Activated CD4-positive, alpha-beta T cell treated with anti-CD3 and anti-CD28 coated beads for 48 hours (primary cell): ENCODE data around the gene CEACAM5.
A peak's percentile ranks its signal among the peaks of the same experiment; 100 is the strongest.
"Not testable (repeated sequence)": the region's sequence is repeated elsewhere in the genome, so short reads cannot be mapped to it uniquely, and the experiment has no call there.

Experiments used
- DNase-seq: peaks from one replicate; pipeline ENCODE4 v3.0.0-alpha.2; 2020

CEACAM5 gene

GRCh38 chr19:41740415-41741243, 32.2 kb downstream of the CEACAM5 start:
- DNase-seq, result peak; percentile 36

DNA sequence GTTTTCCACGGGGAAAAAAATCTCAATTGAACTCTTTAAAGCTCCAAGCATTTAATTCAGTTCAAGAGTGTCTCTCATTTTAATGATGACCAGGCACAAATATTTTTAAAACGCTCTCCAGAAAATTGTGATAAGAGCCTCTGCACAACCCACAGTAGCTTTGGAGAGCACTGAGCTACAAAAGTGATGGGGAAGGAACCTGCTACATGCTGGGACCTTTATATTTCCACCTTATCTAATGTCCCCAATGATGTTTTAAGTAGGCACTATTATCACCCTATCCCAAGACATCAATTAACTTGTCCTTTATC, 32.8 kb downstream of the CEACAM5 start:
- DNase-seq, result no peak

GRCh38 chr19:41744850-41745249, 36.4 kb downstream of the CEACAM5 start:
- DNase-seq, result no peak

GRCh38 chr19:41745756-41746155, 37.3 kb downstream of the CEACAM5 start:
- no peak for DNase-seq

DNA sequence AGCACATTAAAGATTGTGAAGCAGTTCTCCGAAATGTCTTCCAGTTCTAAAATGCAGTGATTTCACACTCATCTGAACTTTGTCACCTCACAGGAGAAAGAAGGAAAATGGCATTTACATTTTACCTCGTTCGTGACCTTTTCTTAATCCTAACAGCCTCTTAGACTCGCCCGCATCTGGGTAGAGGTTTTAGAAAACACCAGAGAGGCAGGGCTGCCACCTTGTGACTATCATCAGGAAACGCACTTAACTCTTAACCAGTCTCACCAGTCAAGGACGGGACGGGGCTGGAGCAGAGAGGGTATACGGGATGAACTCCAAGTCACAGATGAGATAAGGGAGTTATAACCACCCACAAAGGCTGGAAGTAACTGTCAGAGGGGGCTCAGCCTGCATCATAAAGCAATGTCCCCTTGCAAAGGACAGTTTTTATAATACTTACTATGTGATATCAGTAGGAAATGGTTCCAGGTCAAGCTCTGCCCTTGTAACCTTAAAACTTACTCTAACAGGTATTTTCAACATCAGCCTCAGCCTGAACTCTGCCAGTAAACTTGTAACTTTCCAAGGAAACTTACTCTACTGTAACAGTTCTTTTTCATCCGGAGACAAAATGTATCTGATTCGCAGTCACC, 38.3 kb downstream of the CEACAM5 start:
- DNase-seq, result peak; percentile 64

DNA sequence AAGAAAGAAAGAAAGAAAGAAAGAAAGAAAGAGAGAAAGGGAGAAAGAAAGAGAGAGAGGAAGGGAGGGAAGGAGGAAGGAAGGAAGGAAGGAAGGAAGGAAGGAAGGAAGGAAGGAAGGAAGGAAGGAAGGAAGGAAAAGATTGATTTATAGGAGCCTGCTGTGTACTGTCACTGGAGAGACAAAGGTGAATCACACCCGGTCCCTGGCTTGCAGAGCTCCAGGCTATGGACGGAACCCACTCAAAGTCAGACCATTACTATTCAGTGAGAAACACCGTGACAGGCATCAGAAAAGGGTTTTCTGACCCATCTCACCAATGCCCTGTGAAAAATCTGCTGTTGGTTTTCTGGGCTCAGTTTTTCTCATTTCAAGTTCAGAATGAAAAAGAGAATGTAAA, 39.6 kb downstream of the CEACAM5 start:
- DNase-seq, result no peak

- not testable (repeated sequence) for DNase-seq
Measured at GRCh38 chr19:41750248-41751134, 42.1 kb downstream of the CEACAM5 start.

- peak; percentile 86 for DNase-seq
Measured at GRCh38 chr19:41753159-41753558, 44.7 kb downstream of the CEACAM5 start.

DNA sequence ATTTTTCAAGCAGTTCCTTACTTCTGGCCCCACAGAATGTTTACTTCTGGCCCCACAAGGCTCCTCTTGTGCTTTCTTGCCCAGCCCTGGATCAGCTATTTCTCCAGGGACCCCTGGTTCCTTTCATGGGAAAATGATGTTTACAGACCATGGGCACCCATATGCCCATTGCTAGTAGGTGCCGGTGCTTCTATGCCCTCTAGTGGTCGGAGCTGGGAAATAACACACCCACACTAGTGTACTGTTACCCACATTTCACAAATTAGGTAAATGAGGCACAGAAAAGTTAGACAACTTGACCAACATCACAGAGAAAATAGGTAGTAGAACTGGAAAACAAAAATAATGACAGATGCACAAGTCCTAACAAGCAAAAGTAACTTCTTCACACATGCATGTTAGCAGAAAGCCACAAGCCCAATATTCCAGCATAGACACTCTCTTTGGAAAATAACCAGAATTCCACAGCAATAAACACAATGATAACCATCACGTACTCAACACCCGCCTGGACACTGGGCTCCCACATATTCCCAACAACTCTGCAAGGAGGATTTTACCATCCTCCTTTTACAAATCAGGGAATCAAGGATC, 45.6 kb downstream of the CEACAM5 start:
- DNase-seq, result peak; percentile 83

DNA sequence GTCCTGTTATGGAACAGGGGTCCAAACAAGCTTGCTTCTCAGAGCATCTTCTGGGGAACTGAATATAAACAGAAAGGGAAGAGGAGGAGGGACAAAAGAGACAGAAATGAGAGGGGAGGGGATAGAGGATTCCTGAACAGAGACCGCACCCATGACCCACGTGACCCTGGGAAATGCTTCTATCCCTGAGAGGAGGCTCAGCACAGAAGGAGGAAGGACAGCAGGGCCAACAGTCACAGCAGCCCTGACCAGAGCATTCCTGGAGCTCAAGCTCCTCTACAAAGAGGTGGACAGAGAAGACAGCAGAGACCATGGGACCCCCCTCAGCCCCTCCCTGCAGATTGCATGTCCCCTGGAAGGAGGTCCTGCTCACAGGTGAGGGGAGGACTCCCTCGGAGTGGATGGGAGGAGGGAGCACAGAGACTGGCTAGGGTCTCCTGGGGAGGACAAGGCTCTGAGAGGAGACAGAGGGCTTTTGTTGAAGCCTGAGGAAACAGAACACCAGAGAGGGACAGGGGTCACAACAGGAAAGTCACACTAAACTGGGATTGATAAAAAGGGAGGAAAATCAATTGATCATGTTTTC, 47.0 kb downstream of the CEACAM5 start, which contains the start of gene CEACAM6:
Gene CEACAM6 (plus strand): TSS at position 203 of the 586 bp plus-strand sequence. CDS start 109 bp downstream, at position 312.
- no peak for DNase-seq

DNA sequence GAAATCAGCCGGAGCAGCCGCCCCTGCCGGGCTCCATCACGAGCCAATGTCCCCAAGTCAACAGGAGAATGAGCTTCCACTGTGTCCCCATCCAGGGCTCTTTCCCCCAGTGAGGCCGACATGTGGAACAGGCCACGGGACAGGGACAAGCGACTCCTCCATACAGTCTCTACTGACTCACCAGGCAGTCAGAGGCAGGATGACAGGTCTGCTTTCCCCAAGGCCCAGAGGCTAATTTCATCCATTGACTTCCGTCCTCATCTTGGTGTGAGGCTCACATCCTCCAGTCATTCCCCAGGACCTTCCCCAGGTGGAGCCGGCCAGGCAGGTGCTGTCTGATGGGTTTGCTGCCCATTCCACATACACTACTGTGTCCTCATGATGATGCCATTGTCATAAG, 50.4 kb downstream of the CEACAM5 start:
- DNase-seq, result no peak

- no peak for DNase-seq
Measured at GRCh38 chr19:41767115-41767514, 58.7 kb downstream of the CEACAM5 start.

DNA sequence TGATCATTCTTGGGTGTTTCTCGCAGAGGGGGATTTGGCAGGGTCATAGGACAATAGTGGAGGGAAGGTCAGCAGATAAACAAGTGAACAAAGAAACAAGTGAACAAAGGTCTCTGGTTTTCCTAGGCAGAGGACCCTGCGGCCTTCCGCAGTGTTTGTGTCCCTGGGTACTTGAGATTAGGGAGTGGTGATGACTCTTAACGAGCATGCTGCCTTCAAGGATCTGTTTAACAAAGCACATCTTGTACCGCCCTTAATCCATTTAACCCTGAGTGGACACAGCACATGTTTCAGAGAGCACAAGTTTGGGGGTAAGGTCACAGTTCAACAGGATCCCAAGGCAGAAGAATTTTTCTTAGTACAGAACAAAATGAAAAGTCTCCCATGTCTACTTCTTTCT, 59.7 kb downstream of the CEACAM5 start:
- not testable (repeated sequence) for DNase-seq

DNA sequence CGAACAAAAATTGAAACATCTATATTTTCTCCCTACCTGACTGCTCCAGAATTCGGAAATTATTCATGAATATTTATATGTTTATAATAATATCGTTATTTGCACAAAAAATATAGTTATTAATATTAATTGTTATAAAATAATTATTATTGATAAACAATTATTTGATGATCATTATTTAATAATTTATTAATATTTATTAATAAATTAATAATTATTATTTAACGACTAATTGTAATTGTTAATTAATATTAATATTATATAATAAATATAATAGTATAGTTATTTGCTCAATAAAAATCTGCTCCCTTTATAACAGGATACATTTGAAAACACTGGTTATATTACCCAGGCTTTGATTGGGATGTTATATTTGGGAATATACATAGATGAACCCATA, 61.2 kb downstream of the CEACAM5 start:
- no peak for DNase-seq

GRCh38 chr19:41771410-41771809, 63.0 kb downstream of the CEACAM5 start:
- no peak for DNase-seq

DNA sequence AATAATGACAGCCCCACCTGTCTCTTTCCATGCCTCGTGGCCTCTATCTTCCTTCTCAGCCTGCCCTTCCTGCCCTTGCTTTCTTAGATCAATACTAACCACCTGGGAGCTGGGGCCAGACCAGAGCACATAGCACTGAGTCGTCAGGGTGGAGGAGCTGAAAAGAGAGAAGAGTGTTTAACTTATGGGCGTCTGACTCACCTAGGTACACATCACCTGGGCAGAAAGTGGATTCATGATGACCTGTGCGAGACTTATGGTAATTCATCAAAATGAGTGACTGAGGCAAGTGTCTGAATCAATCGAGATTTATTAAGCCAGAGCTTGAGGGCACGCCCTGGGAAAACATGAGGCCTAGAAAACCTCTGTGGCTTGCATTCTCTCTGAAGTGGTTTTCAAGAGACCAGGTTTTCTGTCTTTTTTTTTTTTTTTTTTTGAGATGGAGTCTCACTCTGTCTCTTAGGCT, 66.1 kb downstream of the CEACAM5 start:
- DNase-seq, result peak; percentile 67

DNA sequence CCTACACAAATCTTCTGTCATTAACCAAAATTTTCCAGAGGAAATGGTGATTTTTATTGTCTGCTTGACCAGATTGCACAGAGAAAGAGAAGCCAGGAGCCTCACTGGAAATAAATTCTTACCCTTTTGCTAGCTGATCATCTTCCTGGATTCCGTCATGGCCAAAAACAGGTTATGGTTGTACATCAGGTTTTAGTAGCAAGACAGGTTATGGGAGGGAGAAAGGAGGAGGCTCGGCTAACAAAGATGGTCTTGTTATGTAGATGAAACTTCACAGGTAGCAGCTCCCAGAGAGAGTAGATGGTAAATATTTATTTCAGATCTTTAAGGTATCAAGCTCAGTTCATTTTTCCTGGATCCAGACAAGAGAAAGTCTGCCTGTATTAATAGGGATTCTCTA, 68.3 kb downstream of the CEACAM5 start:
- DNase-seq, result no peak
